ENCODE measurements around the gene FBXL5.

The FBXL5 gene

GRCh38 chr4:15695240-15695699 lies 40.1 kb upstream of the FBXL5 start:
- no peaks in the 10 kb centered on the region for H3K9me2 ChIP-seq (ENCODE audit: low read depth, low read length)
- H3K9ac ChIP-seq (ENCODE audit: low read length) = no peak overlapping the region
- TF ChIP-seq CTCF (IDR thresholded peaks at IDR 0.05; ENCODE audit: low read length) (no peak), EZH2 (IDR thresholded peaks at IDR 0.05; ENCODE audit: borderline replicate concordance, low read length) (no peak)
- no peak overlapping the region for H2AFZ ChIP-seq (ENCODE audit: low read length)
- no peak overlapping the region for H3K4me3 ChIP-seq (ENCODE audit: low read depth, low read length, poor library complexity, severe bottlenecking)
- no peaks in the 10 kb centered on the region for H3K79me2 ChIP-seq (ENCODE audit: insufficient read depth, low read length)
- no peak overlapping the region for H3K4me2 ChIP-seq (ENCODE audit: low read length)
- no peaks in the 10 kb centered on the region for H4K20me1 ChIP-seq (ENCODE audit: insufficient read depth, low read length)
- H3F3A ChIP-seq (ENCODE audit: insufficient read depth, low read length) = no peaks in the 10 kb centered on the region
- no peaks in the 10 kb centered on the region for H3K36me3 ChIP-seq (ENCODE audit: insufficient read depth, low read length)
- no peak overlapping the region for H3K27ac ChIP-seq (ENCODE audit: low read depth, low read length, poor library complexity, severe bottlenecking)
- H3K27me3 ChIP-seq (ENCODE audit: insufficient read depth, low read length) = no peaks in the 10 kb centered on the region
- H3K9me3 ChIP-seq (ENCODE audit: low read length) = no peaks in the 10 kb centered on the region
- no peaks in the 10 kb centered on the region for H3K4me1 ChIP-seq (ENCODE audit: insufficient read depth, low read length, severe bottlenecking)

GRCh38 chr4:15694431-15694830 lies 39.3 kb upstream of the FBXL5 start:
- H3K27me3 ChIP-seq (ENCODE audit: insufficient read depth, low read length) = no peaks in the 10 kb centered on the region
- no peak overlapping the region for H3K9ac ChIP-seq (ENCODE audit: low read length)
- no peak overlapping the region for H3K27ac ChIP-seq (ENCODE audit: low read depth, low read length, poor library complexity, severe bottlenecking)
- H3K79me2 ChIP-seq (ENCODE audit: insufficient read depth, low read length) = no peaks in the 10 kb centered on the region
- no peak overlapping the region for H2AFZ ChIP-seq (ENCODE audit: low read length)
- no peaks in the 10 kb centered on the region for H3K4me1 ChIP-seq (ENCODE audit: insufficient read depth, low read length, severe bottlenecking)
- H3F3A ChIP-seq (ENCODE audit: insufficient read depth, low read length) = no peaks in the 10 kb centered on the region
- H3K9me3 ChIP-seq (ENCODE audit: low read length) = no peaks in the 10 kb centered on the region
- no peaks in the 10 kb centered on the region for H4K20me1 ChIP-seq (ENCODE audit: insufficient read depth, low read length)
- no peaks in the 10 kb centered on the region for H3K36me3 ChIP-seq (ENCODE audit: insufficient read depth, low read length)
- no peak overlapping the region for H3K4me3 ChIP-seq (ENCODE audit: low read depth, low read length, poor library complexity, severe bottlenecking)
- TF ChIP-seq CTCF (IDR thresholded peaks at IDR 0.05; ENCODE audit: low read length) = no peak
- TF ChIP-seq EZH2 (IDR thresholded peaks at IDR 0.05; ENCODE audit: borderline replicate concordance, low read length) = no peak
- H3K4me2 ChIP-seq (ENCODE audit: low read length) = no peak overlapping the region
- H3K9me2 ChIP-seq (ENCODE audit: low read depth, low read length) = no peaks in the 10 kb centered on the region

GRCh38 chr4:15692602-15693001 lies 37.4 kb upstream of the FBXL5 start:
- Histone ChIP-seq H2AFZ (ENCODE audit: low read length) (no peak overlapping the region), H3F3A (ENCODE audit: insufficient read depth, low read length) (no peaks in the 10 kb centered on the region), H3K4me2 (ENCODE audit: low read length) (no peak overlapping the region), H3K9me2 (ENCODE audit: low read depth, low read length) (no peaks in the 10 kb centered on the region), H3K27me3 (ENCODE audit: insufficient read depth, low read length) (no peaks in the 10 kb centered on the region), H3K9ac (ENCODE audit: low read length) (no peak overlapping the region), H3K79me2 (ENCODE audit: insufficient read depth, low read length) (no peaks in the 10 kb centered on the region), H3K4me1 (ENCODE audit: insufficient read depth, low read length, severe bottlenecking) (no peaks in the 10 kb centered on the region), H3K27ac (ENCODE audit: low read depth, low read length, poor library complexity, severe bottlenecking) (no peak overlapping the region), H3K9me3 (ENCODE audit: low read length) (no peaks in the 10 kb centered on the region), H3K4me3 (ENCODE audit: low read depth, low read length, poor library complexity, severe bottlenecking) (no peak overlapping the region), H4K20me1 (ENCODE audit: insufficient read depth, low read length) (no peaks in the 10 kb centered on the region), H3K36me3 (ENCODE audit: insufficient read depth, low read length) (peaks cover 2% of the 10 kb centered on the region; the same call in 1 of the 2 replicates)
- no peak for TF ChIP-seq CTCF (IDR thresholded peaks at IDR 0.05; ENCODE audit: low read length)
- TF ChIP-seq EZH2 (IDR thresholded peaks at IDR 0.05; ENCODE audit: borderline replicate concordance, low read length) = no peak

Data from OCI-LY1 (cell line).